ENCODE measurements around the gene AP1S1.

GRCh38 chr7:101186194-101186593 lies 31.9 kb downstream of the AP1S1 start:
- no peak for TF ChIP-seq CTCF (IDR thresholded peaks at IDR 0.05; ENCODE audit: low read depth, low read length)
- TF ChIP-seq POLR2A (IDR thresholded peaks at IDR 0.05; ENCODE audit: extremely low read depth, insufficient read length), result no peak
- TF ChIP-seq MYC (IDR thresholded peaks at IDR 0.05; ENCODE audit: low read depth, low read length), result no peak

All from NB4 (cell line).